PFSK-1 (cell line): ENCODE data around the gene CALML5.

Source experiments
- FOXP2 ChIP-seq: optimal IDR thresholded peaks from 2 replicates; pipeline ENCODE3; 2011; ENCODE audit warnings: borderline replicate concordance, control low read depth, inconsistent platforms; ENCODE audit not compliant: insufficient read depth; ENCODE audit errors: extremely low read length, extremely low read depth
- POLR2AphosphoS5 ChIP-seq: IDR thresholded peaks from 2 replicates; pipeline ENCODE4 v1.6.1; 2012; ENCODE audit warnings: low read depth, mild to moderate bottlenecking, control low read depth, low read length, moderate library complexity
- REST ChIP-seq, 2 experiments: IDR thresholded peaks; 2 replicates each; pipeline versions ENCODE4 v1.6.1 to v1.8.0; 2011 to 2012; ENCODE audit warnings: low read depth in 2 of 2, low read length in 2 of 2, control low read depth in 1 of 2, inconsistent platforms in 1 of 2, mild to moderate bottlenecking in 1 of 2, moderate library complexity in 1 of 2; ENCODE audit not compliant: insufficient read depth in 1 of 2
- SIN3A ChIP-seq: IDR thresholded peaks from 2 replicates; pipeline ENCODE4 v1.6.1; 2012; ENCODE audit warnings: mild to moderate bottlenecking, low read length, moderate library complexity, borderline replicate concordance; ENCODE audit not compliant: insufficient read depth
- TAF1 ChIP-seq: IDR thresholded peaks from 2 replicates; pipeline ENCODE4 v1.6.1; 2012; ENCODE audit warnings: low read length, control low read depth, borderline replicate concordance; ENCODE audit not compliant: insufficient read depth

The CALML5 gene

GRCh38 chr10:5470062-5470751 lies 29.2 kb downstream of the CALML5 start:
- TF ChIP-seq SIN3A (no peak), FOXP2 (no peak), TAF1 (no peak), POLR2AphosphoS5 (no peak), REST (IDR thresholded peaks at IDR 0.05; ENCODE audit: insufficient read depth in 1 of 2, low read depth in 2 of 2, low read length in 2 of 2) (no peak)

GRCh38 chr10:5469353-5470061 lies 29.9 kb downstream of the CALML5 start:
- TF ChIP-seq TAF1 (no peak), POLR2AphosphoS5 (no peak), REST (IDR thresholded peaks at IDR 0.05; ENCODE audit: insufficient read depth in 1 of 2, low read depth in 2 of 2, low read length in 2 of 2) (no peak), FOXP2 (no peak), SIN3A (no peak)

GRCh38 chr10:5468262-5469106 lies 30.9 kb downstream of the CALML5 start:
- TF ChIP-seq TAF1, result no peak

GRCh38 chr10:5467634-5468255 lies 31.6 kb downstream of the CALML5 start:
- TF ChIP-seq TAF1 (no peak), REST (IDR thresholded peaks at IDR 0.05; ENCODE audit: insufficient read depth in 1 of 2, low read depth in 2 of 2, low read length in 2 of 2) (no peak), SIN3A (no peak), FOXP2 (no peak), POLR2AphosphoS5 (no peak)

GRCh38 chr10:5467207-5467535 lies 32.2 kb downstream of the CALML5 start:
- no peak for TF ChIP-seq POLR2AphosphoS5
- no peak for TF ChIP-seq SIN3A
- no peak for TF ChIP-seq TAF1
- TF ChIP-seq FOXP2, result no peak
- no peak for TF ChIP-seq REST (IDR thresholded peaks at IDR 0.05; ENCODE audit: insufficient read depth in 1 of 2, low read depth in 2 of 2, low read length in 2 of 2)
